GM19452 (cell line): ENCODE data around the gene TMEM203.

Experiments used
- ATAC-seq: cut with Tn5 transposase; IDR thresholded peaks from one replicate; pipeline ENCODE4 v1.9.1; 2021; ENCODE audit not compliant: unreplicated experiment

Gene TMEM203

DNA sequence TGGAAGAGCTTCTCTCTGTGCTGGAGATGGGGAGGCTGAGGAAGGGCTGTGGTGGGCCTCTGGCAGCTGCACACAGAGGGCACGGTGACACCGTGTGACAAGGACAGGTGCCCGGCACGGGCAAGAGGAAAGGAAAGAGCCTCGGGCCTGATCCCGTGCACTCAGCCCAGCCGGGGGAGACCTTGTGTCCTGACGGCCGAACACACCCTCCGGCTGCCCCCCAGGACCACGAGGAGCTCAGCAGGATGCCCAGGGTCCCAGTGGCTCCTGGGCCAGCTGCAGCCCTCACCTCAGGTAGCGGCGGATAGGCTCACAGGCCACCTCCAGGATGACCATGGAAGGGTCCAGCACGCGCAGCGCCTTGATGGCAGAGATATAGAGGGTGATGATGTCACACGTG lies 22.6 kb downstream of the TMEM203 start:
- ATAC-seq: no peak

DNA sequence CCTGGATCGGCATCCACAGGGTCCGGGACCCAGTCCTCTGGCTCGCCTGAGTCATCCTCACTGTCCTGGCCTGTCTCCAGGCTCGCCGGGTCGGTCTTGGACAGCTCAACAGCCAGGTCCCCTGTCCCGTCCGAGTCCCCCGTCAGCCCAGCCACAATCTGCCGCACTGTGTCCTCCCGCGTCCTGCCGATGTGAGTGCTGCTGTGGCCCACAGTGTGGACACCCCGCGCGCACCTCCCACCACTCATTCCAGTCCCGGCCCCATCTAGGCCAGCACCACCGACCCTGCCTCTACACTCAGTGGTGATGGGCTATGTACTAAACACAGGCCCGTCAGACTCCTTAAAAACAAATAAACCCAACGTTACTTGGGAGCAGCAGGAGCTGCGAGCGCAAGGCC lies 23.8 kb downstream of the TMEM203 start:
- no peak for ATAC-seq

DNA sequence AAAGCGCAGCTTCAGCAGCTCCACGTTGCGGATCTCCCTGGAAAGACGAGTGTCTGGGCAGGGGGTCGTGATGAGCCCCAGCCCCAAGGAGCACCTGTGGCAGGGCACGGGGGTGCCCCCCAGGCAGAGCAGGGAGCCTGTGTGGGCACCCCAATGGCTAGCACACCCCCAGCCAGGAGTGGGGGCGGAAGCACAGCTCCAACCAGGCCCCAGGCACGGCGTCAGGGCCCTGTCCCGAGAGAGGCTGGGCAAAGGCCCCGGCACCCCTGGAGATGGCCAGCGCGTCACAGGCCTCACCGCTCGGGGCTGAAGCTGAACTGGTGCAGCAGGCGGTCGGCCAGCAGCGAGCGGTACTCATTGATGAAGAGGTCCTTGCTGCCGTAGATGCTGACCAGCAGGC lies 25.0 kb downstream of the TMEM203 start:
- ATAC-seq: no peak

DNA sequence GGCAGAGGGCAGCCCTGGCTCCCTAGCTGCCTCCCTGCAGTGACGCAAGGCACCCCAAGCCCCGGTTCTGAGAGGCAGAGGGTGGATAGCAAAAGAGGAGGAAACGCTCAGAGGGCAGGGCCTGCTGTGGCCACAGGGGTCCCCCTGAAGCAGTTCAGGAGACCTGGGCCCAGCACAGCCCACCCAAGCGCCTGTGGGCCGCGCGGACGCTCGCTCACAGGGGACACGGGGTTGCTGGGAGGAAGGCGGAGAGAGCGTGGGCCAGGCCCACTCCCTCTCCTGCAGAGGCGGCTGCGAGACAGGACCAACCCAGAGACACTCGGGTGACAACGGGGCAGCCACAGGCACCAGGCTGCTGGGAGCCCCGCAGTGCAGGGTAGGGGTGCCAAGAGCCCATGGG lies 25.7 kb downstream of the TMEM203 start:
- ATAC-seq: no peak

DNA sequence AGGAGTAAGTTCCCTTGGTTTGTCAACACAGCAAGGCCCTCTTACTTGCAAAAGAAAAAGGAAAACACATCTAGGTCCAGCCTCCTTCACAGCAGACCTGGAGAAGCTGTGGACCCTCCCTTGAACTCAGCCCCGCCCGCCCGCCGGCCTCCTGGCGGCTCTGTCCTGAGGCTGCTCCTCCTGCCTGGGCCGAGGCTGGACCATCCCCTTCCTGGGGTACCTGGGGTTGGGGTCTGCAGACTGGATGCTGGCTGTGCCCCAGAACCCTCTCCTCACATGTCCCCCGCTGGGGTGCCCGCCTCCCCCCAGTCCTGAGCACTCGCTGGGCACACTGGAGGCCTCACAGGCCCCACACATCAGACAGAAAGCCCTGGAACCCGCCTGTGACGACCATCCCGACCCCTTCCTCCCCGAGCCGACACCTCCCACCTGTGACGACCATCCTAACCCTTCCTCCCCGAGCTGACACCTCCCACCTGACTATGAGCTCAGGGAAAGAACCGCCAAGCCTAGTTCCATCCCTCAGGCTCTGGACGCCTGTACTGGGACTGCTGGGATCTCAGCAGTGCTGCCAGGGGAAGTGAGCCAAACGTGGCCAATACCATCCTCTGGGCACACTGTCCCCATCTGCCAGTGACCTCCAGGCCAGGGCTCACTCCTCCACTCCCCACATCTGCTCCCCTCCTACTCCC lies 26.4 kb downstream of the TMEM203 start:
- no peak for ATAC-seq

DNA sequence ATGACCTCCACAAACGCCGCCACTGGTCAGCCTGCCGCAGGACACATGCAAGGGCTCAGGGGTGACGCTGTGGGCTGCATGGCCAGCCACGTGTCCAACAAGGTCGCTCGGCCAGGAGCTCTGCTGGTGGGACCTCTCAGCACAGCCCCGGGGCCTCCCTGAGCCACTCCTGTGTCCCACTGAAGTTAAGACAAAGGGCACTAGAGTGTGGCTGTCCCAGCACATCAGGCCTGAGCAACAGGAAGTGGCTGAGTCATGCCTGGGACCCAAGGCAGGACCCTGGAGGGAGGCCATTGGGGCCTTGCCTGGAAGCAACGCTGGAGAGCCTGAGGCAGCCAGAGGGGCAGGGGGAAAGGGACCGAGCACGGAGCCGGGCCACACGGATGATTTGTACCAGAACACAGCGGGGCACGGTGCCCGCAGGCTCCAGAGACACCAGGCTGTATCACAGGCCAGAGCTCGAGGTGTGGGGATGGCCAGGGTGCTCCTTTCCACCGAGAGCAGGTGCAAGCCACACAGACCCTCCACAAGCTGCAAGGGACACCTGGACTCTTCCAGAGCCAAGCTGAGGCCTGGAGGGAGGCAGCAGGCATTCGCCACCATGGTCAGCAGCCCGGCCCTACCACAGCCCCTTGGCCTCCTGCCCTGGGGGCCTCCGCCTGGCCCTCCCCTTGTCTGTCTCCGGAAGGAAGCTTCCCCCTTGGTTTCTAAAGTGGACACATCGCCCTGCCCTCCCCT lies 27.1 kb downstream of the TMEM203 start:
- no peak for ATAC-seq

DNA sequence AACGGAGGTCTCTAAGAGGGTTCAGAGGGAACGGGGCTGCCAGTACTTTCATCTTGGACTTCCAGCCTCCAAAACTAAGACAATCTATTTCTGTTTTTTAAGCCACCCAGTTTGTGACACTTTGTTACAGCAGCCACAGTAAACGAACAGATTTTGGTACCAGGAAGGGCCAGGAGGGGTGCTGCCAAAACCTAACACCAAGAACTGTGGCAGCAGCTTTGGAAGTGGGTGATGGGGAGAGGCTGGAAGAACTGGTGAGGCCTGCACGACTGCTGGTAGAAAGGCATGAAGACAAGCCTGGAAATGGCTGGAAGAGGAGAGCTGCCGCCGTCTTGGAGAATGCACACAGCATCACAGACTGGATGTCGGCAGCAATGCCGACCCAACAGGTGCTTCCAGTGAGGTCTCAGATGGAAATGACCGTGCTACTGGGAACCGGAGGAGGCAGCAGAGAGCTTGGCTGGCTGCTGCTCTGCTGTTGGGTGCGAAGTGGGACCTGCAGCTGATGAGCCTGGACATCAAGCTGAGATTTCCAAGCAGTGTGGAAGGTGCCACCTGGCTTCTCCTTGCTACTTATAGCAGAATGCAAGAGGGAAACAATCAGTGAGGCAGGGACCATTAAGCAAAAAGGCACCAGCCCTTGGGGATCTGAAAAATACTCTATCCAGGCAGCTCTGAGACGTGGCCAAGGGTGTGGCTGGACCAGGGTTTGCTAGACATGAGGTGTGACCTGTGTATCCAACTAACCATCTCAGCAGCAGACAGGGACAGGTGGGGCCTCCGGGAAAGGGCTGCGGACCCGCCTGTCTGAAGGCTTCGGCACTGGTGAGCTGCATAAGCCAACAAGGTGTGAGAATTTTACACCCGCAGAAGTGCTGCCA lies 28.9 kb downstream of the TMEM203 start:
- no peak for ATAC-seq

DNA sequence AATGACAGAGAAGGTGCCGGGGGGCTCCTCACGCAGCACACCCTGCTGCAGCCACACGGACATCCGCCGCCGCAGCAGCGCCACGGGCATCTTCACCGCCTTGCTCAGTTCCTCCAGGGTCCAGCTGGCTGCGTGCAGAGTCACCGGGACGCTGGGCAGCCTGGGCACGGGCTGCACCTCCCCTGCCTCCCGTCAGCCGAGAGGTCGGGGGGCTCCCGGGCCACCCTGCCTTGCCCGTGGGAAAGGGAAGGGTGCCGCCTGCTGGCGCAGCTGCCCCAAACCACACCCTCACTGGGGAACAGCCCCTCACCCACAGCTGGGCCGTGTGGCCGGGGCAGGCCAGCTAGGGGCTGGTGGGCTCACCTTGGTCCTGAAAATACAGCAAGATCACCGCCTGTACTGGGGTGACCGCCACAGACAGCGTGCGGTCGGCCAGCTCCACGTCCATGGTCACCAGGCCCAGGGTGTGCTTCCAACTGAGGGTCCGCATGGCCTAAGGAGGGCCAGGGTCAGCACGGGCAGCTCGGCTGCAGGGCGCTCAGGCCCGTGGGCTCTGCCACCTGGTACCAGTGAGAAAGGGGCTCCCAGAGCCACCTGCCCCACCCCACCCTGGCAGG lies 30.0 kb downstream of the TMEM203 start:
- no peak for ATAC-seq

DNA sequence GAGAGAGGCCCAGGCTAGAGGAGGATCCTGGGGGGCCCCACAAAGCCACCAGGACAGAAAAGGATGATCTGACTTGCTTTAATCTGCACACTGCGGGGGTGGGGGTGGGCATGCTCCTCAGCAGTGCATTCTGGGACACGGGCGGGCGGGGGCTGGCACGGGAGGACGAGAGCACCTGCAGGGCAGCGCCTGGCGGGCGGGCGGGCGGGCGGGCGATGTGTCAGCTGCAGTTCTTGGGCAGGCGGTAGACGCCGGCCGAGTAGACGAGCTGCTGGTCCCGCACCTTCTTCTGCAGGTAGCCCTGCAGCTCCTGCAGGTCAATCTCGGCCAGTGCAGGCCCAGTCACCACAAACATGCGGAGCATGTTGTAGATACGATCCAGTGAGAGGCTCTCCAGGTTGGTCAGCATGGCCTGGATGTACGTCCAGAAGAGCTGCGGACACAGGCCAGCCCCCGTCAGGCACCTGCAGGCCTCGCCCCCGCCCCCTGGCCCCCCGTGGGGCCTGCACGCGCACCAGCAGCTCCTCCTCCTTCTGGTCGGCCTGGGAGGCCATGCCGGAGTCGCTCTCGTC lies 30.6 kb downstream of the TMEM203 start:
- no peak for ATAC-seq

DNA sequence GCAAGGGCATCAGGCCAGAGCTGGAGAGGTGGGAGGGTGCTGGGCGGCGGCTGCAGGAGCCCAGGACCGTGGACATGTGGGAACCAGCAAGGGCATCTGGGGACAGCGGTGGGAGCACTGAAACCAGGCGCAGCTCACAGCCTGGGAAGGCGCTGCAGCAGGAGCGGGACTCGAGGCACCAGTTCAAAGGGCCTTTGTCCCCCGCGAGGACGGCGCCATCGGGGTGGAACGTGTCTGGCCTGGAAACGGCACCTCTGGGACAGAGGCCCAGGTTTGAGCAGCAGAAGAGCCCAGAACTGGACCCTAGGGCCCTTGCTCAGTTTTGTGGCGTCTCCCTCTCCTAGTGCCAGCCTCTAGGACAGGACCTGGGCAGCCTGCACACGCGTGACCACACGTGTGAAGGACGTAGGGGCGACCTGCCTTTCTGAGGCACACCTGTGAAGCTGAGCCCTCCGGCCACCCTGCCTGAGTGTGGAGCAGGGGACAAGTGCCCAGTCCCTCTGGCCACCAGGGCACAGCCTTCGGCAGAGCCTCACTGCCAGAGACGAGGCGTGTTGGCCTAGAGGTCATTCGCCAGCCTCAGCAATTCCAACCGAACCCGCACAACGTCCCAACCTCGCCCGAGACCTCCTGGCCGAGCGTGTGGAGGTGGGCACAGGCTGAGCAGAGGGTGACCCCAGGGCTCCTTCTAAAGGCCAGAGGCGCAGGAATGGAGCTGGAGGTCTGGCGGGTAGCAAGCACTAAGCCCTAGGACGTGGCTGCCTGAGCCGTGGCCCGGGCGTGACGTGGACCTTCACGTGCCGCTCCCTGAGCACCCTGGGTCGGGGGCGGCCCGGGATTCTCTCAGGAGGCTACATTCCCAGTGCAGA lies 31.4 kb downstream of the TMEM203 start:
- ATAC-seq: no peak

DNA sequence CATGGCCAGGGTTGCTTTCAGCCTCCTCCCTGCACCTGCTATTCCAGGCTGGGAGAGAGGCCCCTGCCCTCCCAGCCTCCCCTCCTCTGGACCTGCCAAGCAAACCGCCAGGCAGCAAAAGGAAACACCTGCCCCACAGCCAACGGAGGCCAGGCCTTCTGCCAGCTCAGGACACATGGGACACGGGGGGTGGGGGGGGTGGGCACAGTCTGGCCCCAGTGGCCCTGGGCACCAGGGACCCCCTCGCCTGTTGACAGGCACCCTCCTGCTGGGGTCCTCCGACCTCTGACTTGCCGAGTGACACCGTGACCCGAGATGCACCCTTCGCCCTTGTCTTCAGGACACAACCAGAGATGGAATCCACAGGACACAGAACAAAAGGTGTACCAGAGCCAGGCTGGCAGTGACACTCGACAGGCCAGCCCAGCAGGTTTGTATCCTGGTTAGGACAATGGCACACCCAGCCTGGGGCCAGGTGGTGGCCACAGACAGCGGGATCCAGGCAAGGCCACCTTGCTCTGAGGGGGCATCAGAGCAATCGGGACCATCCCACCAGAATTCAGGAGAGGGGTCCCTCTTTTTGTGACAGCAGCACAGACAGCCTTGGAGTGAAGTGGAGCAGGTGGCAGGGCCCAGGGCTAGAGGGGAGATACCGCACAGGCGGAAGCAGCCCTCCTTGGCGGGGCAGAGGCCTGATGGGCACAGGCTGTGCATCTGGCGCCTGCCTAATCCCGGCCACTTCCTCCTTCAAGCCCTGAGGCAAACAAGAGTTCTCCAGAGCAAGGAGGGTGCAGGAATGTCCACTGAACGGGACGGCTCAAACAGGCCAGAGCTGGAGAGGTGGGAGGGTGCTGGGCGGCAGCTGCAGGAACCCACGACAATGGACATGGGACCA lies 32.3 kb downstream of the TMEM203 start:
- no peak for ATAC-seq

DNA sequence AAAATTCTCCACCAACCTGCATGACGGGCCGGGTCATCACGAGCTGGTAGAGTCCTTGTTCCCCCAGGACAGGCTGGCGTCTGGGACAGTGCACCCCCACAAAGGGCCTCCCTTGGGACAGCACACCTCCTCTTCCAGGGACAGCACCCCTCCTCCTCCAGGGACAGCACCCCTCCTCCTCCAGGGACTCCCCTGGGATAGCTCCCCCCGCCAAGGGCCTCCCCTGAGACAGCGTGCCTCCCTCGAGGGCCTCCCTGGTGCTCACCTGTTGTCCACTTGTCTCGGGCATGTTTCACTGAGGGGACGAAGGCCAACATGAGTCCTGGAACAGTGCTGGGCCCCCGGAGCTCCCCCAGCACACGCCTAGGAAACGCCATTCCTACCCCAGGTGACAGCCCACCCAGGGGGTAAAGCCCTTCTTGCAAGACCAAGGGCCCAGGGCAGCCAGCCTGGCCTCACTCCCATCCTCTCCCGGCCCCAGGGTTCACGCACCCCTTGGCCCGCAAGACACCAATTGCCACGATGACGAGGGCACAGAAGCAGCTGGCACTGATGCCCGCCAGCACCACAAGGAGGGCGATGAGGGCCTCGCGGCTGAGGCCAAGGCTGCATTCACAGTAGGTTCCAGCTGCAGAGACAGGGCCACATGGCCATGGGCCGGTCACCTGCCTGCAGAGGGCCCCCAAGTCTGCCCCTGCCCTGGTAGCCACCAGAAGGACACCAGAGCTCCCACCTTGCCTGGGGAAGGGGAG lies 34.1 kb downstream of the TMEM203 start:
- ATAC-seq: no peak

DNA sequence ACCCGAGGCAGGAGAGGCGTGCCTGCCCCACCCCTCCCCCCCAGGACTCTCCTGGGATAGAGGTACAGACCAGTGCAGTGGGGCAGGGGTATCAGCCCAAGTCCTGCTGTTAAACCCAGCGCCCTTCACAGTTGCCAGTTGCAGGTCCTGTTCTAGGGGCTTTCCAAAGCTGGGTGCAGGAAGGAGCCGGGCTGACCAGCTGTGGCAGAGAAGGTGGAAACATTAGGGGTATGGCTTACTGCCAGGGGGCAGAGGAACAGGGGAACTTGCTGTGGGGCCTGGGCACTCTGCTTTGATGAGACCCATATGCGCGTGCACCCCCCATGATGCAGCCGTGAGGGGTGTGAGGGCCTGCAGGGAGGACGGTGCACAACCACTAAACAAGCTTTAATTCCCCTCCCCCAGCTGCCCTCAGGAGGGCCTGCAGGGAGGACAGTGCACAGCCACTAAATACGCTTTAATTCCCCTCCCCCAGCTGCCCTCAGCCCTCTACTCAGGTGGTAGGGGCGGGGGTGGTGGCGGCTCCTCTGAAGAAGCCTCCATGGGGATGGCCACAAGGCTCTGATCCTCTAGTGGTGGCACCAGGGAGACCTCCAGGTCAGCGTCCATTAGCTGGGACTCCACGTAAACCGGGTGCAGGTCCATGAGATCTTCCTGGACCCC lies 34.8 kb downstream of the TMEM203 start:
- no peak for ATAC-seq

DNA sequence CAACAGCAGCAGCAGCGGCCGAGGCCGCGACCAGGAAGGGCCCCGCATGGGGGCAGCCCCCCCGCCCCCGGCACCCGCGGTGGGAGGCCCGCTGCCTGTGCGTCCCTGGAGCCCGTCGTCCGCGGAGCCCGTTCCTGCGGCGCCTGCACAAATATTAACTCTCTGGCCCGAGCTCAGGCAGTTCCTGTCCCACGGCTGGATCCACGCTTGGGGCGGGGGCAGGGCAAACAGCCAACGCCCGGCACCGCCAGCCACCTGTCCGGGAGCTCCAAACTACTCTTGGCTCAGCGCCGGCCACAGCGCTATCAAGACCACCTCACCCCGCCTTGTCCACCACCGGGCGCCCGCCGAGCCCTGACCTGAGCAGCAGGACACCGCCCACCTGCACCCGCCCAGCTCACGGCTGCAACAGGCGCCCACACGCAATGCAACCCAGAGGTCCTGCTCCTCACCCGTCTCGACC lies 35.5 kb downstream of the TMEM203 start, which contains the start of gene LRRC26:
Gene LRRC26 (minus strand): TSS at position 156 of the 463 bp plus-strand sequence. CDS start 108 bp downstream, at position 48.
- no peak for ATAC-seq

DNA sequence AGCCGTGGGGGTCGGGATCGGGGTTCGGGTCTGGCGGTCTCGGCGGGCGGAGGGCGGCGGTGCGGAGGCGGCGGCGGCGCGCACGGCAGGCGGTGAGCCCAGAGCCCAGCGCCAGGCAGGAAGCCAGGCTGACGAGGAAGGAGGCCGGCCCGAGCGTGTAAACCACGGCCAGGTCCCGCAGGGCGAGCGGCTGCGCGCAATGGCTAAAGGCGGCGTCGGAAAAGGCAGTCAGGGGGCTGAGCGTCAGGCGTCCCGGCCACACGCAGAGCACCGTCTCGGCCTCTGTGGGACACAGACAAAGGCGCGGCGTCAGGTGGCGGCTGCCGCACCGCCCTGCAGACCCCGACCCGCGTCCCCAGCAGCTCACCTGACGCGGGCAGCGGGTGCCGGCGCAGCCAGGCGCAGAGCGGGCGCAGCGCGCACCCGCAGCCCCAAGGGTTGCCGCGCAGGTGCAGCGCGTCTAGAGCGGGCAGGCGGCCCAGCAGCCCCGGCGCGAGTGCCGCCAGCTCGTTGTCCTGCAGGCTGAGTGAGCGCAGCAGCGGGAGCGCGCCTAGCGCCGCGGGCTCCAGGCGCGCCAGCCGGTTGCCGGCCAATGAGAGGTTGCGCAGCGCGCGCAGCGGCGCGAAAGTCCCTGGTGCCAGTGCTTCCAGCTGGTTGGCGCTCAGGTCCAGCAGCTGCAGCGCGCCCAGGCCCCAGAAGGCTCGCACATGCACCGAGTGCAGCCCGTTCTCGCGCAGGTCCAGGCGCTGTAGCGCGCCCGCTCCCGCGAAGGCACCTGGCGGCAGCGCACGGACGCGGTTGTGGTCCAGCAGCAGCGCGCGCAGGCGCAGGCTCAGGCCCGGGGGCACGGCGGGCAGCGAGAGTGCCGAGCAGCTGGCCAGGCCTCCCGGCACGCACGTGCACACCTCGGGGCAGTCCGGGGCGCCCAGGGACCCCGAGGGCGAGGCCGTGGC lies 36.3 kb downstream of the TMEM203 start:
- no peak for ATAC-seq

DNA sequence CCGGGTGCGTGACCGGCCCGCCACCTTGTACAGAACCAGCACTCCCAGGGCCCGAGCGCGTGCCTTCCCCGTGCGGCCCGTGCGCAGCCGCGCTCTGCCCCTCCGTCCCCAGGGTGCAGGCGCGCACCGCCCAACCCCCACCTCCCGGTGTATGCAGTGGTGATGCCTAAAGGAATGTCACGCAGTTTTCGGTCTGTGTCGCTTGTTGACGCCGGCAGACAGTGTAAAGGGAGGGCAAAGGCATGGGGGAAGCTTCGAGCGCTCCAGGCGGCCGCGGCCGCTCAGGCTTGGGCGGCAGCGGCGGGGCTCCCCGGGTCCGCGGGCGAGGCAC lies 36.9 kb downstream of the TMEM203 start:
- ATAC-seq: no peak
